ENCODE data around the gene TGFB1. TPM values are rescaled to one million over a fixed set of nuclear protein-coding genes. Genes with fewer than 3 reads are reported as not detected.

Gene TGFB1
- total RNA-seq, 1 experiment from 2014 or later = 42.6 TPM

DNA sequence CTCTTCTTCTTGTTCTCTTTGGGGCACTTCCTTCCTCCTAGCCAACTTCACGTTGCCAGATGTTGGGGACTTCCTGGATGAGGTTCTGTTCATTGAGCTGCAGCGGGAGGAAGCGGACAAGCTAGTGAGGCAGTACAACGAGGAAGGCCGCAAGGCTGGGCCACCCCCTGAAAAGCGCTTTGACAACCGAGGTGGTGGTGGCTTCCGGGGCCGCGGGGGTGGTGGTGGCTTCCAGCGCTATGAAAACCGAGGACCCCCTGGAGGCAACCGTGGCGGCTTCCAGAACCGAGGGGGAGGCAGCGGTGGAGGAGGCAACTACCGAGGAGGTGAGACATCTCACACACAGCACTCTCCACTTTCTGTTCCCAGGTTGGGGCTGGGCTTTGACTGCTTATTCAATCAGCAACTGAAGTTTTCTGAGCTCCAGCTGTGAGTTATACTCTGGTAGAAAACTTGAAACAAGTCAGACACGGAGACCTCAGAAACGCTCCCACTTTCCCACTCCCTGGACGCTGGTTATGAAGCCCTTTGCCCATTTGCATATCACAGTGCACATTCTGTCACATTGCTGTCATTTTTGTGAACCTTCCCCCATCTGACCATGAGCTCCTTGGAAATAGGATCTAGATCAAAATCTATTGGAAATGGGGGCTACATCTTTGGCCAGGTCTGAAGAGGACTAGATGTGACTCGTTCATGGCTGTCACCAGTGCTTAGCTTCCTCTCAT lies 50.9 kb downstream of the TGFB1 start:
- BruUV-seq (replicated peaks) = no TSS peak
- no peak overlapping the region for H3K27ac ChIP-seq (ENCODE audit: low read length)
- H3K27me3 ChIP-seq (ENCODE audit: control insufficient read depth, insufficient read depth, low read length) = no peaks in the 10 kb centered on the region
- TF ChIP-seq TCF7L2 (IDR thresholded peaks at IDR 0.05; ENCODE audit: low read depth, low read length) = no peak
- TF ChIP-seq POLR2AphosphoS5 (IDR thresholded peaks at IDR 0.05; ENCODE audit: low read depth, low read length) = no peak
- TF ChIP-seq, protein P1, sequence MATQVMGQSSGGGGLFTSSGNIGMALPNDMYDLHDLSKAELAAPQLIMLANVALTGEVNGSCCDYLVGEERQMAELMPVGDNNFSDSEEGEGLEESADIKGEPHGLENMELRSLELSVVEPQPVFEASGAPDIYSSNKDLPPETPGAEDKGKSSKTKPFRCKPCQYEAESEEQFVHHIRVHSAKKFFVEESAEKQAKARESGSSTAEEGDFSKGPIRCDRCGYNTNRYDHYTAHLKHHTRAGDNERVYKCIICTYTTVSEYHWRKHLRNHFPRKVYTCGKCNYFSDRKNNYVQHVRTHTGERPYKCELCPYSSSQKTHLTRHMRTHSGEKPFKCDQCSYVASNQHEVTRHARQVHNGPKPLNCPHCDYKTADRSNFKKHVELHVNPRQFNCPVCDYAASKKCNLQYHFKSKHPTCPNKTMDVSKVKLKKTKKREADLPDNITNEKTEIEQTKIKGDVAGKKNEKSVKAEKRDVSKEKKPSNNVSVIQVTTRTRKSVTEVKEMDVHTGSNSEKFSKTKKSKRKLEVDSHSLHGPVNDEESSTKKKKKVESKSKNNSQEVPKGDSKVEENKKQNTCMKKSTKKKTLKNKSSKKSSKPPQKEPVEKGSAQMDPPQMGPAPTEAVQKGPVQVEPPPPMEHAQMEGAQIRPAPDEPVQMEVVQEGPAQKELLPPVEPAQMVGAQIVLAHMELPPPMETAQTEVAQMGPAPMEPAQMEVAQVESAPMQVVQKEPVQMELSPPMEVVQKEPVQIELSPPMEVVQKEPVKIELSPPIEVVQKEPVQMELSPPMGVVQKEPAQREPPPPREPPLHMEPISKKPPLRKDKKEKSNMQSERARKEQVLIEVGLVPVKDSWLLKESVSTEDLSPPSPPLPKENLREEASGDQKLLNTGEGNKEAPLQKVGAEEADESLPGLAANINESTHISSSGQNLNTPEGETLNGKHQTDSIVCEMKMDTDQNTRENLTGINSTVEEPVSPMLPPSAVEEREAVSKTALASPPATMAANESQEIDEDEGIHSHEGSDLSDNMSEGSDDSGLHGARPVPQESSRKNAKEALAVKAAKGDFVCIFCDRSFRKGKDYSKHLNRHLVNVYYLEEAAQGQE (IDR thresholded peaks at IDR 0.05; ENCODE audit: insufficient read depth in 1 of 2, low read depth in 2 of 2, low read length in 1 of 2) = no peak
- no peak for TF ChIP-seq SIN3A (IDR thresholded peaks at IDR 0.05; ENCODE audit: borderline replicate concordance, insufficient read depth, low read depth, low read length)
- TF ChIP-seq CTCF (IDR thresholded peaks at IDR 0.05) = no peak
- ATAC-seq (no peak), DNase-seq (ENCODE audit: low read depth, low spot score) (no peak)
- no peaks in the 10 kb centered on the region for H3K9me3 ChIP-seq (ENCODE audit: control insufficient read depth, insufficient read depth, low read depth, low read length)
- H3K36me3 ChIP-seq (ENCODE audit: control insufficient read depth, insufficient read depth, low read length) = peaks cover 8% of the 10 kb centered on the region
- ChIA-PET POLR2A (no interaction called here), CTCF (no interaction called here)
- in situ Hi-C loops (cut with HindIII; ENCODE audit: low pct_unique_long_range_greater_than_20kb, low sequenced_read_pairs) = no loop called here
- H3K4me1 ChIP-seq (ENCODE audit: control insufficient read depth, insufficient read depth, low read length) = no peaks in the 10 kb centered on the region
- no peak overlapping the region for H3K4me3 ChIP-seq (ENCODE audit: low read depth in 2 of 2, low read length in 2 of 2)
- intact Hi-C loops (cut with micrococcal nuclease; ENCODE audit: unreplicated experiment) = no loop called here

GRCh38 chr19:41300555-41300954 lies 53.2 kb downstream of the TGFB1 start:
- ChIA-PET CTCF (no interaction called here), POLR2A (no interaction called here)
- ATAC-seq (no peak), DNase-seq (ENCODE audit: low read depth, low spot score) (no peak)
- Histone ChIP-seq H3K4me1 (ENCODE audit: control insufficient read depth, insufficient read depth, low read length) (no peaks in the 10 kb centered on the region), H3K9me3 (ENCODE audit: control insufficient read depth, insufficient read depth, low read depth, low read length) (no peaks in the 10 kb centered on the region), H3K27me3 (ENCODE audit: control insufficient read depth, insufficient read depth, low read length) (no peaks in the 10 kb centered on the region), H3K36me3 (ENCODE audit: control insufficient read depth, insufficient read depth, low read length) (peaks cover 9% of the 10 kb centered on the region), H3K27ac (ENCODE audit: low read length) (no peak overlapping the region), H3K4me3 (ENCODE audit: low read depth in 2 of 2, low read length in 2 of 2) (no peak overlapping the region)
- TF ChIP-seq POLR2AphosphoS5 (IDR thresholded peaks at IDR 0.05; ENCODE audit: low read depth, low read length) = no peak
- no peak for TF ChIP-seq SIN3A (IDR thresholded peaks at IDR 0.05; ENCODE audit: borderline replicate concordance, insufficient read depth, low read depth, low read length)
- no peak for TF ChIP-seq TCF7L2 (IDR thresholded peaks at IDR 0.05; ENCODE audit: low read depth, low read length)
- no peak for TF ChIP-seq CTCF (IDR thresholded peaks at IDR 0.05)
- TF ChIP-seq, protein P1 (IDR thresholded peaks at IDR 0.05; ENCODE audit: insufficient read depth in 1 of 2, low read depth in 2 of 2, low read length in 1 of 2) = no peak
- BruUV-seq (replicated peaks) = no TSS peak
- in situ Hi-C loops (cut with HindIII; ENCODE audit: low pct_unique_long_range_greater_than_20kb, low sequenced_read_pairs) (no loop called here), intact Hi-C loops (cut with micrococcal nuclease; ENCODE audit: unreplicated experiment) (no loop called here)
